PC-3 (cell line): ENCODE measurements around the gene ATP6V0E1.

Experiments
- EZH2 ChIP-seq: fragments of 300-600 bp; sonication (generic); IDR thresholded peaks from one replicate; pipeline ENCODE4 v1.6.1; 2017; ENCODE audit warnings: antibody characterized with exemption, mild to moderate bottlenecking, low read length; ENCODE audit not compliant: unreplicated experiment
- EZH2phosphoT487 ChIP-seq: fragments of 300-600 bp; sonication (generic); IDR thresholded peaks from 2 replicates; pipeline ENCODE4 v1.6.1; 2018; ENCODE audit warnings: mild to moderate bottlenecking, antibody characterized with exemption, low read length, borderline replicate concordance
- TF ChIP-seq, protein P1 (sequence below): fragments of 300-600 bp; sonication (generic); conservative IDR thresholded peaks from 2 replicates; pipeline ENCODE4 v1.5.1; 2017; ENCODE audit warnings: antibody characterized with exemption, low read depth, mild to moderate bottlenecking, low read length

- TF ChIP-seq, protein P1, sequence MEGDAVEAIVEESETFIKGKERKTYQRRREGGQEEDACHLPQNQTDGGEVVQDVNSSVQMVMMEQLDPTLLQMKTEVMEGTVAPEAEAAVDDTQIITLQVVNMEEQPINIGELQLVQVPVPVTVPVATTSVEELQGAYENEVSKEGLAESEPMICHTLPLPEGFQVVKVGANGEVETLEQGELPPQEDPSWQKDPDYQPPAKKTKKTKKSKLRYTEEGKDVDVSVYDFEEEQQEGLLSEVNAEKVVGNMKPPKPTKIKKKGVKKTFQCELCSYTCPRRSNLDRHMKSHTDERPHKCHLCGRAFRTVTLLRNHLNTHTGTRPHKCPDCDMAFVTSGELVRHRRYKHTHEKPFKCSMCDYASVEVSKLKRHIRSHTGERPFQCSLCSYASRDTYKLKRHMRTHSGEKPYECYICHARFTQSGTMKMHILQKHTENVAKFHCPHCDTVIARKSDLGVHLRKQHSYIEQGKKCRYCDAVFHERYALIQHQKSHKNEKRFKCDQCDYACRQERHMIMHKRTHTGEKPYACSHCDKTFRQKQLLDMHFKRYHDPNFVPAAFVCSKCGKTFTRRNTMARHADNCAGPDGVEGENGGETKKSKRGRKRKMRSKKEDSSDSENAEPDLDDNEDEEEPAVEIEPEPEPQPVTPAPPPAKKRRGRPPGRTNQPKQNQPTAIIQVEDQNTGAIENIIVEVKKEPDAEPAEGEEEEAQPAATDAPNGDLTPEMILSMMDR, result no peak
- no peak for TF ChIP-seq EZH2
- no peak for TF ChIP-seq EZH2phosphoT487
Observed at GRCh38 chr5:173051746-173052145, 68.2 kb downstream of the ATP6V0E1 start.
